BJ (cell line): ENCODE results near the gene LDB2. TPM values are rescaled to one million over a fixed set of nuclear protein-coding genes. Genes with fewer than 3 reads are reported as not detected.

Source experiments
- CTCF ChIA-PET: fragments of 350-600 bp; formaldehyde crosslinking; extraction: SDS; loops from one replicate; lab custom pipeline; 2021; ENCODE audit warnings: antibody characterized with exemption, inconsistent platforms; lab: Yijun Ruan, JAX
- POLR2A ChIA-PET: fragments of 300-600 bp; sonication (Branson Sonifier 250); formaldehyde crosslinking; extraction: SDS; loops from one replicate; lab custom pipeline; 2021; ENCODE audit warnings: antibody characterized with exemption; lab: Charles Lee
- DNase-seq: peaks from one replicate; pipeline ENCODE4 v3.0.0-alpha.2; 2011; ENCODE audit warnings: low read depth
- H3K27me3 ChIP-seq: 2 replicates; pipeline ENCODE4 v1.6.0; 2011; ENCODE audit warnings: low read length; ENCODE audit not compliant: control insufficient read depth, insufficient read depth
- H3K36me3 ChIP-seq: 2 replicates; pipeline ENCODE4 v1.5.1; 2011; ENCODE audit warnings: low read length; ENCODE audit not compliant: control insufficient read depth, insufficient read depth
- H3K4me3 ChIP-seq: 2 replicates; pipeline ENCODE4 v1.5.1; 2011; ENCODE audit warnings: low read depth, mild to moderate bottlenecking, control low read depth, low read length
- polyA plus RNA-seq: library from polyadenylated mRNA; depleted of rRNA; stranded (reverse); fragments of >200 nt; gene quantifications from 2 replicates; pipeline ENCODE4 v1.2.3, GENCODE V29; 2011
- TF ChIP-seq, protein P1 (sequence below): IDR thresholded peaks from 2 replicates; pipeline ENCODE4 v1.5.1; 2011; ENCODE audit warnings: low read depth, mild to moderate bottlenecking, control low read depth, inconsistent platforms, low read length, moderate library complexity; ENCODE audit not compliant: insufficient read depth

The LDB2 gene
- polyA plus RNA-seq, 1 experiment: 79.7 TPM

DNA sequence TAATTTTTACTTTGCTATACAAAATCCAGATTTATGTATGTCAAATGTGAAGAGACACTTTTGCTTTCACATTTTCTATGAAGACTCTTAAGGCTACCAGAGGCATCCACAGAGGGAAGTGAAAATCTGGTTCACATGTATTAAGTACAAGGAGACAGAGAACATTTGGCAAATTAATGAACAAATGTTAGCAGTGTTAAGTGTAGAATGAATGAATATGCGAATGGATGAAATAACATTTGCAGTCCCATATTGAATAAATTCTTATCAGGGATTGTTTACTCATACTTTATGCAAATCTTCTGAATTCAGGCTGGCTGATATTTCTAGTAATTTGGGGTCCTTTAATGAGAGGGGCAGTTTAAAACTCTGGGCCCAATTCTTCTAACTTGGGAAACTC lies 159.9 kb downstream of the LDB2 start:
- no peaks in the 10 kb centered on the region for H3K27me3 ChIP-seq
- CTCF ChIA-PET: no interaction called here
- no peak for DNase-seq
- TF ChIP-seq, protein P1, sequence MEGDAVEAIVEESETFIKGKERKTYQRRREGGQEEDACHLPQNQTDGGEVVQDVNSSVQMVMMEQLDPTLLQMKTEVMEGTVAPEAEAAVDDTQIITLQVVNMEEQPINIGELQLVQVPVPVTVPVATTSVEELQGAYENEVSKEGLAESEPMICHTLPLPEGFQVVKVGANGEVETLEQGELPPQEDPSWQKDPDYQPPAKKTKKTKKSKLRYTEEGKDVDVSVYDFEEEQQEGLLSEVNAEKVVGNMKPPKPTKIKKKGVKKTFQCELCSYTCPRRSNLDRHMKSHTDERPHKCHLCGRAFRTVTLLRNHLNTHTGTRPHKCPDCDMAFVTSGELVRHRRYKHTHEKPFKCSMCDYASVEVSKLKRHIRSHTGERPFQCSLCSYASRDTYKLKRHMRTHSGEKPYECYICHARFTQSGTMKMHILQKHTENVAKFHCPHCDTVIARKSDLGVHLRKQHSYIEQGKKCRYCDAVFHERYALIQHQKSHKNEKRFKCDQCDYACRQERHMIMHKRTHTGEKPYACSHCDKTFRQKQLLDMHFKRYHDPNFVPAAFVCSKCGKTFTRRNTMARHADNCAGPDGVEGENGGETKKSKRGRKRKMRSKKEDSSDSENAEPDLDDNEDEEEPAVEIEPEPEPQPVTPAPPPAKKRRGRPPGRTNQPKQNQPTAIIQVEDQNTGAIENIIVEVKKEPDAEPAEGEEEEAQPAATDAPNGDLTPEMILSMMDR: no peak
- POLR2A ChIA-PET: no interaction called here
- no peaks in the 10 kb centered on the region for H3K36me3 ChIP-seq
- no peak overlapping the region for H3K4me3 ChIP-seq

DNA sequence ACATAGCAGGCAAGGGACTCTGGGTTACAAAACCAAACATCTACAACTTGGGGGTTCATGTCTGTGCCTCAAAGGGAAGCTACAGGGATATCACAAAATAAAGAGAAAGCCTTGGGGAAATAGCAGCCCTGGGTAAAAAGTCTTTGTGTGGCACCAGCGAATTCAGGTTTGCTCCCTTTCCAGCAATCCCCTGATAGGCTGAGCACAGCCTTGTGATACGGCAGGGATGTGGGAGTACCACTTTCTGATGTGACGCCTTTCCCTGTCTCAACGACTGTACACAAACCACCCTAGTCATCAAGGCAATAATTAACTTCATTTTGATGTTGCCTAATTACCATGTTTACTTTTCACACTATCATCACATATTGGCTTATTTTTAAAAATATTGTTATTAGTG lies 164.9 kb downstream of the LDB2 start:
- ChIA-PET POLR2A (no interaction called here), CTCF (no interaction called here)
- TF ChIP-seq, protein P1: no peak
- H3K4me3 ChIP-seq: no peak overlapping the region
- H3K27me3 ChIP-seq: no peaks in the 10 kb centered on the region
- no peaks in the 10 kb centered on the region for H3K36me3 ChIP-seq
- DNase-seq: no peak

DNA sequence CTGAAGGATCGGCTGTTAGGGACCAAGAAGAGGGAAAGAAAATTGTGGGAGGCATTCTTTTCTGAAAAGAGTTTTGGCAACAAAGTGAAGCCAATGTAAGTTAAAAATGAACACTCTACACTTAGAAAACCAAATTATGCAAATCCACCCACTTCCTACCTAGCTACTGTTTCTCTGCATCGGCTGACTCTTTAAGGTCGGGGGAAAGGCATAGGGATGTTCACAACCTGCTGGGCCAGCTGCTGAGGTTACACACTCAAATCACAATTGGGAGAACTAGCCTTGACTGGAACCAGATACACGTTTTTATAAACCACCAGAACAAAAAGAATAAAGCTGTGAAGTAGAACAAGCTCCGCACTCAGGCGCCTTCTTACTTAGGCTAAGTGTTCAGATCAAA lies 165.7 kb downstream of the LDB2 start:
- Histone ChIP-seq H3K36me3 (no peaks in the 10 kb centered on the region), H3K4me3 (no peak overlapping the region), H3K27me3 (no peaks in the 10 kb centered on the region)
- TF ChIP-seq, protein P1: no peak
- ChIA-PET POLR2A (no interaction called here), CTCF (no interaction called here)
- DNase-seq: no peak

DNA sequence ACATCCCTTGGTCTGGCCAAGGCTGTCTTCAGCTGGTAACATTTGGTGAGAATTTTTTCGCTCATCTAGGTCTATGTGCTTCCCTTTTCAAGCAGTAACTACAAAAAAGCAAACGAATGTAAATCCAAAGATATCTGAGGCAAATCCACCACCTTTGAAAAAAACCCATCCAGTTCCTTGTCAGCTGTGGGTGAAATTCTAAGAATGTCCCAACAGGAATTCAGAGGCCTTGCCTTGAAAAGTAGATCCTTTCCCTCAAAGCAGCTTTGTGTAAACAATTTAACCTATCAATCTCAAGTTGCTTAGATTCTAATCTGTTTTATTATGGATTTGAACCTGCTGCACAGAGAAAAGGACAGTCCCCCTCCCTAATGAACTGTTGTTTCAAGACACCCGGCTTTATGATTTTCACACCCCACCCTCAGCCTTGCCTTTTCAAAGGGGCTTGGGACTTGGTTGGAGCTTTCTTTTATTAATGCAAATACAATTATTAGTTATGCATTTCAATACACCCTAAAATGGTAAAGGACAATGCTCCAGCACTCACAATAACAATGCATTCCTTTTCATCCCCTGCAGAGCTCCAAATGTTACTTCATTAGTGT lies 166.6 kb downstream of the LDB2 start:
- no peak for DNase-seq
- H3K4me3 ChIP-seq: no peak overlapping the region
- H3K36me3 ChIP-seq: no peaks in the 10 kb centered on the region
- no peaks in the 10 kb centered on the region for H3K27me3 ChIP-seq
- TF ChIP-seq, protein P1: no peak
- POLR2A ChIA-PET: no interaction called here
- CTCF ChIA-PET: no interaction called here

DNA sequence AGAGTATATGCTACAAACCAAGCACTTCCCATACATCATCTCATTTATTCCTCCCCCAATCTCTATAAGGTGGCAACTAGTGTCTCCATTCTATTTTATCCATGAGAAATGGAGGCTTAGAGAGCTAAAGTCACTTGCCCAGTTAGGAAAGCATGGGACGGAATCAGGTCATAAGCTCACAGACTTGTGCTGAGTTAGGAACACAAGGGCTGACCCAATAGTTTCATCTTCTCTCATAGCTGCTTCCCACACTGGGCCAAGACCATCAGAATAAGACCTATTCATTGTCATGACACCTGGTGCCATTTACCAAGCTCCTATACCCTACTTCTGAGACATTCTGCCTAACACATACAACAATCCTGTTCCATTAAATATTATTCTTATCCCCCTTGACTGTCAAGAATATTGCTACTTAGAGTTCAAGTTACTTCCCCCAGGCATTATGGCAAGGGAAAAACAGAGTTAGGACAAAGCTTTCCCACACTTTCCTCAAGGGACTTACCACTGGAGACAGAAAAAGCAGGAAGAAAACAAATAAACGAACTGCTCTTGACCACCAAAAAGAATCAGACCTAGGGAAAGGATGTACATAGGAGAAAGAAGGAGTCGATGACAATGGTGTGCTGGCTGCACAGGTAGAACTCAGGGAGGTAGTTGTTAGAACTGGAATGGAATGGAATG lies 167.8 kb downstream of the LDB2 start:
- TF ChIP-seq, protein P1: no peak
- ChIA-PET POLR2A (no interaction called here), CTCF (interaction anchor here (0.7 kb wide), 1 partner anchor 593 kb away, joined by 3 read pairs; no protein-coding TSS in a partner anchor)
- DNase-seq: no peak
- no peak overlapping the region for H3K4me3 ChIP-seq
- no peaks in the 10 kb centered on the region for H3K27me3 ChIP-seq
- H3K36me3 ChIP-seq: no peaks in the 10 kb centered on the region
